Kidney (tissue), 14 donors: ENCODE measurements around the gene PRPF8. TPM values are rescaled to one million over a fixed set of nuclear protein-coding genes. Genes with fewer than 3 reads are reported as not detected.

Experiments
- DNase-seq, 5 donors: peaks; one replicate each; pipeline ENCODE4 v3.0.0-alpha.2; 2013 to 2020
- FAIRE-seq: peaks from 2 replicates; lab custom pipeline; 2012; peaks lifted over from hg19 to GRCh38; lab: Jason Lieb, UNC
- H3K27ac ChIP-seq, 2 donors: one replicate each; pipeline ENCODE4 v1.7.0; 2013; ENCODE audit warnings: low read depth in 2 of 2, low read length in 2 of 2, inconsistent platforms in 1 of 2
- H3K27me3 ChIP-seq: one replicate; pipeline ENCODE4 v1.7.1; 2013; ENCODE audit warnings: low read length, inconsistent platforms; ENCODE audit not compliant: control insufficient read depth, insufficient read depth
- H3K36me3 ChIP-seq, 3 donors: one replicate each; pipeline versions ENCODE4 v1.7.0 to v1.7.1; 2013; ENCODE audit warnings: low read length in 3 of 3, control low read depth in 1 of 3, inconsistent platforms in 1 of 3; ENCODE audit not compliant: insufficient read depth in 3 of 3, control insufficient read depth in 2 of 3
- H3K4me1 ChIP-seq, 3 donors: one replicate each; pipeline versions ENCODE4 v1.7.0 to v1.7.1; 2013; ENCODE audit warnings: low read length in 3 of 3, inconsistent platforms in 1 of 3, low read depth in 1 of 3; ENCODE audit not compliant: control insufficient read depth in 2 of 3, insufficient read depth in 2 of 3
- H3K4me3 ChIP-seq, 3 donors: one replicate each; pipeline versions ENCODE4 v1.7.0 to v1.8.1; 2013; ENCODE audit warnings: low read length in 3 of 3, control low read depth in 1 of 3, inconsistent platforms in 1 of 3
- H3K9ac ChIP-seq, 3 donors: one replicate each; pipeline versions ENCODE4 v1.7.0 to v1.7.1; 2013; ENCODE audit warnings: low read length in 3 of 3, control low read depth in 1 of 3, inconsistent platforms in 1 of 3
- H3K9me3 ChIP-seq, 3 donors: one replicate each; pipeline versions ENCODE4 v1.7.0 to v1.7.1; 2013; ENCODE audit warnings: low read length in 3 of 3, control low read depth in 1 of 3, inconsistent platforms in 1 of 3; ENCODE audit not compliant: control insufficient read depth in 2 of 3, insufficient read depth in 1 of 3
- CTCF ChIP-seq: IDR thresholded peaks from 3 replicates; pipeline ENCODE4 v1.5.1; 2012; ENCODE audit warnings: mild to moderate bottlenecking, moderate library complexity, borderline replicate concordance; ENCODE audit not compliant: insufficient read depth; ENCODE audit errors: extremely low read depth
- intact Hi-C: fragments of 100-400 bp; cut with DNase I; formaldehyde crosslinking; loops from one replicate; pipeline ENCODE4 v1.11.1; 2022
- polyA plus RNA-seq: library from polyadenylated mRNA; stranded (reverse); fragments of 350-450 nt; fragmentation: Illumina TruSeq; extraction: RNeasy Lipid Tissue Mini Kit (QIAGEN cat#74804); gene quantifications from one replicate; pipeline ENCODE4 v1.2.3, GENCODE V29; 2014; ENCODE audit warnings: low read depth, low replicate concordance; ENCODE audit not compliant: insufficient read depth
- total RNA-seq: library from RNA; stranded (reverse); fragmentation: NEBNext Ultra II Directional; extraction: Animal tissue kit (Norgen Biotek cat#: 25700); gene quantifications from one replicate; pipeline ENCODE4 v1.2.1, GENCODE V29; 2021
- donor health status: control.
- donor health status: control.
- donor health status: control.
- donor health status: control.
- donor health status: control.
- donor health status: DM: yes; HTN: yes; CAD: no.
- donor health status: Normal renal cell carcinoma (clear cell type).

The PRPF8 gene
- total and polyA plus RNA-seq, 2 donors from 2014 or later, result 181 to 236 TPM

GRCh38 chr17:1621273-1621954, 63.3 kb downstream of the PRPF8 start:
- DNase-seq (no peak), FAIRE-seq (no peak)
- intact Hi-C loops, result no loop called here
- Histone ChIP-seq H3K9me3 (no peaks in the 10 kb centered on the region), H3K27me3 (no peaks in the 10 kb centered on the region), H3K4me3 (no peak overlapping the region), H3K4me1 (peaks cover 0 to 29% (median 18%) of the 10 kb centered on the region in 3 donors), H3K9ac (peak overlapping the region in 1 of 3 donors; percentile 46), H3K27ac (peak overlapping the region; percentile 41 to 81), H3K36me3 (peaks cover 0 to 17% (median 4%) of the 10 kb centered on the region in 3 donors)
- no peak for TF ChIP-seq CTCF

- Histone ChIP-seq H3K9me3 (no peaks in the 10 kb centered on the region), H3K9ac (peak overlapping the region in 1 of 3 donors; percentile 26), H3K27me3 (no peaks in the 10 kb centered on the region), H3K4me1 (peaks cover 0 to 26% (median 18%) of the 10 kb centered on the region in 3 donors), H3K4me3 (no peak overlapping the region), H3K27ac (peak overlapping the region in 1 of 2 donors; percentile 81), H3K36me3 (peaks cover 0 to 19% (median 7%) of the 10 kb centered on the region in 3 donors)
- TF ChIP-seq CTCF, result no peak
- FAIRE-seq (no peak), DNase-seq (no peak)
- intact Hi-C loops, result no loop called here
Measured at GRCh38 chr17:1620486-1620885, 64.2 kb downstream of the PRPF8 start.

DNA sequence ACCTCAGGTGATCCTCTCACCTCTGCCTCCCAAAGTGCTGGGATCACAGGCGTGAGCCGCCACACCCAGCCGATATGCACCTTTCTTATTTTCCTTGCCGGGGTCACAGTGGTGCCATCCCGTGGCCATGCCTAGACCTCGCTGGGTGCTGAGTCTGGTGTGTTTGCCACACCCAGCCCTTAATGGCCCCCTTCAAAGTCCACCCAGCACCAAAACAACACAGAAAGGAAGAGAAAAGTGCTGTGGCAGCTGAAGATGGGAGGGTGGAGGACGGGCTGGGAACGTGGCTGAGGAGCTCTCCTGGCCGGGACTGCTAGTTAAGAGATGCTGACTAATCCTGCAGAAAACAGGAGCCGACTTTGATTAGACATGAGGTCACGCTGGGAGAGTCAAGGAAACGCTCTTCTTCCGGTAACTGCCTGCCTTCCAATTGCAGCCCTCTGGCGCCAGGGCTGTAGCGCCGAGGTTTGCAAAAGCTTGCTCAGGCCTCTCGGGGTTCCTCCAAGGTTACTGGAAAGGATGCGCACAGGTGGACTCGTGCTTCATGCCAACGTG, 67.0 kb downstream of the PRPF8 start:
- intact Hi-C loops, result no loop called here
- Histone ChIP-seq H3K9ac (no peak overlapping the region), H3K36me3 (peaks cover 0 to 33% (median 6%) of the 10 kb centered on the region in 3 donors), H3K4me3 (no peak overlapping the region), H3K4me1 (peaks cover 0 to 15% (median 15%) of the 10 kb centered on the region in 3 donors), H3K27ac (peak overlapping the region in 1 of 2 donors; percentile 80), H3K27me3 (no peaks in the 10 kb centered on the region), H3K9me3 (no peaks in the 10 kb centered on the region)
- DNase-seq, result peak in 1 of 5 donors; percentile 47
- no peak for TF ChIP-seq CTCF
- FAIRE-seq, result no peak
